Stimulated activated CD4-positive, alpha-beta T cell treated with anti-CD3 and anti-CD28 coated beads, Interleukin-15, amount 100 ng/mL, for 48 hours (primary cell): Measurements from ENCODE around the gene ITGB8.
A peak's percentile ranks its signal among the peaks of the same experiment; 100 is the strongest.

Experiments
- DNase-seq, 2 donors: peaks; one replicate each; pipeline ENCODE4 v3.0.0-alpha.2; 2020; ENCODE audit warnings: low read depth in 2 of 2

ITGB8 gene

GRCh38 chr7:20307901-20308300, 22.8 kb upstream of the ITGB8 start:
- DNase-seq = no peak

GRCh38 chr7:20310301-20310700, 20.4 kb upstream of the ITGB8 start:
- no peak for DNase-seq

GRCh38 chr7:20310963-20311742, 19.5 kb upstream of the ITGB8 start:
- DNase-seq = no peak

DNA sequence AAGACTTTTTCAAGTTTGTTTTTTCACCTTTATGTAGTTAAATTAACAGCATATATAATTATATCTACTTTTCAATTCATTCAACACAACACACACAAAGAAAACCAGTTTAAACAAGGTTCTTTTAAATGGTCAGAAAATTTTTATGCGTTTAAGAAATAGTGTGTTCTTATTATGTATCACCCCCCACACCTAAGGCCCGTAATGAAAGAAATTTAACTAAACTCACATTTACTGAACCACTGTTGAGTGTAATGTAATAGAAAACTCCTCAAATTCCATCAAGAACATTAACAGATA, 19.0 kb upstream of the ITGB8 start:
- no peak for DNase-seq

DNA sequence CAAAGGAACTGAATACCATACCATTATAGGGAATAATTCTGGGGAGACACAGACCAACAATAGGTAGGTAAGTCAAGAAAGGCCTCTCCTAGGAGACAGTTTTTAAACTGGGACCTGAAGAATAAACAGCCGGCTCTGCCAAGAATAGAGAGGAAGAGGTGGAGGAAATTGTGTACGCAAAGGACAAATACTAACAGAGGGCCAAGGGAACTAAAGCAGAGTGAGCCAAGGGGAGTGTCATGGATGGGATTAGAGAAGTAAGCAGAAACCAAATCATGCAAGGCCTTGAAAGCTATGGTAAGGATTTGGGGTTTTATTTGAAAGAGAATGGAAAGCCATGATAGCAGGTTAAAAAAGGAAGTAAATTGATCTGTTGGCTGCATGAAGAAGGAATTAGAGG, 18.1 kb upstream of the ITGB8 start:
- no peak for DNase-seq

GRCh38 chr7:20313626-20314025, 17.1 kb upstream of the ITGB8 start:
- no peak for DNase-seq

DNA sequence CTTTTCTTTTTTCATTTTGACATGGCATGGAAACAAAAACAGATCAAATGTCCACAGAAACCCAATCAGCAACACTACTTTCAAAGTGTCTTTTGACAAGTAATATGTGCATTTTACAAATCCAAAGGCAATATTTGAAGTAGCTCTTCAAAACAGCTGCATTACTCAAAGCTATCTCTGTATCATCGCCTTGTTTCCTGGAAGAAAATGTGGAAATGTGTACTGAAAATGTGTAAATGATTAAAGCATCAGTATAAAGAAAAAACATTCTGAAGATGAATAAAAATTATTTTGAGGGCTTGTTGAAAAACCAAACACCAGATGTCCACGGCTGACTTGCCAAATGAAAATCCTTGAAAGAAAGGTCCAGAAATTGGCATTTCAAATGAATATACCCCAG, 16.5 kb upstream of the ITGB8 start:
- DNase-seq = no peak

- no peak for DNase-seq
These were observed 14.0 kb upstream of the ITGB8 start for GRCh38 chr7:20316706-20317105.

DNA sequence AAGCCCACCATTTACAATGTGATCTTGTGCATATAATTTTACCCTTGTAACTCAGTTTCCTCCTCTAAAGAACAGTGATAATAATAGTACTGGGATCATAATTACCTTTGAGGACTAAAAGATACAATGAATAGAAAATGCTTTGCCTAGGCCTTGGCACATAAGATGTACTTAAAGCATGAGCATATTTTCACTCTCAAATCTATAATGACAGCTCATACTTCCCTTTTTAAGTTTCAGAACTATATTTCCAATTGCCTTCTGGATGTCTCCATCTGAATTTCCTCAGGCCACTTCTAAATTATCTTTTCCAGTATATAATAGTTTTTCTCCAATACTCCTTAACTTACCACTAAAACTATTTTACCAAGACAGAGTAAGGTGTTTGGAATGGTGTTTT, 13.3 kb upstream of the ITGB8 start:
- DNase-seq = no peak

GRCh38 chr7:20318933-20319332, 11.8 kb upstream of the ITGB8 start:
- no peak for DNase-seq

GRCh38 chr7:20320322-20320721, 10.4 kb upstream of the ITGB8 start:
- DNase-seq = no peak

- no peak for DNase-seq
These were observed 9.9 kb upstream of the ITGB8 start for GRCh38 chr7:20320786-20321185.

GRCh38 chr7:20323595-20323994, 7.1 kb upstream of the ITGB8 start:
- DNase-seq = no peak

GRCh38 chr7:20326342-20326741, 4.4 kb upstream of the ITGB8 start:
- no peak for DNase-seq

GRCh38 chr7:20327055-20327454, 3.6 kb upstream of the ITGB8 start:
- no peak for DNase-seq

- DNase-seq = no peak
These were observed 2.7 kb upstream of the ITGB8 start for GRCh38 chr7:20328027-20328426.

DNA sequence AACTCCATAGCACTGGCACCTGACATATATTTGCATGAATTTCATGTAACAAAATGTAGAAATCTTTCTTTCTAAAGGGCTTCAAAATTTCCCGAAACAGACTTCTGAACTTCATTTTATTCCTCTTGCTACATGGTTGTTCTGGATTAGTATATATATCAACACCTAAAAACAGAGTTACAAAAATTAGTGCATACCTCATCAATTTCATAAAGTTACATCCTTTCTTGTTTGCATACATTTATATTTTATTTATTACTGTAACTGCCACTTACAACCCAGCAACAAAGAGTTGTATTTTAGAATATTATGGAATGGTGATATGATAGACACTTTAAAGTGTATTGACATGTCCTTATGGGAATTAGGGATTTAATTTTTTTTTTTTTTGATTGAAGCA, 2.0 kb upstream of the ITGB8 start:
- DNase-seq = no peak

DNA sequence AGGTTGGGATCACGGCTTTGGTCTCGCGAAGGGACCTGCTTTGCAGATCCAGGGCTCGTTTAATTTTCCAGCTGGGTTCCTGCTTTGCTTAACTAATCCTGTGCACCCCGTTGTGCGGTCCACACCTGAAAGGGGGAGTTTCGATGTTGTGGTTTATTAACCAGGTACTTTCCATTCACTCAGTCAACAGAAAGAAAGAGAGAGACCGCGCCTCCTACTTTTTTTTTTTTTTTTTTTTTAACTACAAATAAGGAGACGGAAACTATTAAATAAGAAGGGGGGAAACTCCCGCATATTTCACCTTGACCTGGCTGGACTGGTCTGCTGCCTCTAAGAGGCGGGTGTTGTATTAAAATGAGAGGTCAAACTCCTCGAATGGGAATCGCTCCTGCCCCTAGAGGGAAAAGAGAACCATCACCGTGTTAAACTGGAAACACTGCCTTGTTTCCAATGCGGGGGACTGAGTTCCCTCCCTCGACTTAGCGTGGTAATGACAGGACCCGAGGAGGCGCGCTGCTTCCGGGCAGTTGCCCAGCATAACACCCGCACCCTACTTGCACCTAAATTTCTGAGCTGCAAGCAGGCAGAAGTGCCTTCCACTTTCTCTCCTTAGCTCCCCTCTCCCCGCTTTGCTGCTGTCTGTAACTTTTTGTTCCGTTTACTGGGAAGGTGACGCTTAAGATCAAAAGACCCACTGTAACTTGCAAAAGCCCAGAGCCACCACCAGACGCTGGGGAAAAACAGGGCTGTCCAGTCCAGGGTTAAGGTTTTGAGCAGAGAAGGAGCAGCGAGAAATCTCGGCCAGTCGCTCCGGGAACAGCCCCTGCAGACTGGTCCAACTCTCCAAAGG, 1.1 kb upstream of the ITGB8 start:
- DNase-seq = no peak

DNA sequence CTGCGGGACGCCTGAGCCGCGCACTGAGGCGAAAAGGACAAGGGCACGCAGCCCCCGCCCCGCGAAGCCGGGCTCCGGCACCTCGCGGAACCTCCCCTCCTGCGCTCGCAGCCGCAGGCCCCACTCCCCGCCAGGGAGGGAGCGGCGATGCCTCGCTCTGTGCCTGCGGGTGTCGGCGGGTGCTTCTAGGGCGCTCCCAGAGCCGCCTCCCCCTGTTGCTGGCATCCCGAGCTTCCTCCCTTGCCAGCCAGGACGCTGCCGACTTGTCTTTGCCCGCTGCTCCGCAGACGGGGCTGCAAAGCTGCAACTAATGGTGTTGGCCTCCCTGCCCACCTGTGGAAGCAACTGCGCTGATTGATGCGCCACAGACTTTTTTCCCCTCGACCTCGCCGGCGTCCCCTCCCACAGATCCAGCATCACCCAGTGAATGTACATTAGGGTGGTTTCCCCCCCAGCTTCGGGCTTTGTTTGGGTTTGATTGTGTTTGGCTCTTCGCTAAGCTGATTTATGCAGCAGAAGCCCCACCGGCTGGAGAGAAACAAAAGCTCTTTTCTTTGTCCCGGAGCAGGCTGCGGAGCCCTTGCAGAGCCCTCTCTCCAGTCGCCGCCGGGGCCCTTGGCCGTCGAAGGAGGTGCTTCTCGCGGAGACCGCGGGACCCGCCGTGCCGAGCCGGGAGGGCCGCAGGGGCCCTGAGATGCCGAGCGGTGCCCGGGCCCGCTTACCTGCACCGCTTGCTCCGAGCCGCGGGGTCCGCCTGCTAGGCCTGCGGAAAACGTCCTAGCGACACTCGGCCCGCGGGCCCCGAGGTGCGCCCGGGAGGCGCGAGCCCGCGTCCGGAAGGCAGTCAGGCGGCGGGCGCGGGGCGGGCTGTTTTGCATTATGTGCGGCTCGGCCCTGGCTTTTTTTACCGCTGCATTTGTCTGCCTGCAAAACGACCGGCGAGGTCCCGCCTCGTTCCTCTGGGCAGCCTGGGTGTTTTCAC, 519 bp downstream of the ITGB8 start:
- peak in 1 of 2 donors; percentile 15 for DNase-seq

DNA sequence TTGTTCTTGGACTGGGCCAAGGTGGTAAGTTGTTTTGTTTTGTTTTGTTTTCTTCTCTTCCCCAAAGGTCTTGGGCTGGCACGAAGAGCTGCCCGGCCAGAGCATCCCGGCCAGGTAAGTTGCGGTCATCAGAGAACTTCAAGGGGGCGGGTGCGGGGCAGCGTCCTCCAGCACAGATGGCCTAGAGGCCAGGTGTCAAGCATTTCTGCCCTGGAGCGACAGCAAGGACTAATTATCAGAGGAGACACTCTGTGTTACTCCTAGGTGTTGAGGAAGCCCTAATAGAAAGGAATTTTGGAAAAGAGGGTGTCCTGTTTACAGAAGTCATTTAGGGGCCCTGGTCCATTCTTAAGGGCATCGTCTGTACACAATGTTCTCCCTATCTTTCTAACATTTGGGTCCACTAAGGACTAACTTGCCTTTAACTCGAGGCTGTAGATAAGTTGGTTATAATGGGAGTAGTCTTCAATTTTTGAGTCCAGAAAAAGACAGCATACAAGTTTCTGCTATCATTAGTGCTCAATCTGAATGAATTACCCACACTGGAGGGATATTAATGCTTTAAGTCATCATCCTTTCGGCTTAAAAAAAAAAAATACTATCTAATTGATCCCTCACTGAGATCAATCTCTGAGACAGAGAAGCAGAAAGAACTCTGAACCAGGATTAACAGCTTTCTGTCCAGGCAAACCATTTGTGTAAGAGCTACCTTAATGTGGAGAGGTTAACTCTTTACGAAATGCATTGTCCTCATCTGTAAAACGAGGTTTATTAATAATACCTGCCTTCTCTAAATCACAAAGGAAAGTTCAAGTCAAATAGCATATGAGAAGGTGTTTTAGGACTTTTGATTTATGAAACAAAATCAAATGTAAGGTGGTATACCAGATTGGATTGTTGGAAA, 1.5 kb downstream of the ITGB8 start:
- no peak for DNase-seq

GRCh38 chr7:20338285-20338684, 7.6 kb downstream of the ITGB8 start:
- no peak for DNase-seq
